ENCODE measurements around the gene CRTC1. TPM values are rescaled to one million over a fixed set of nuclear protein-coding genes. Genes with fewer than 3 reads are reported as not detected.

Gene CRTC1
- total and polyA plus RNA-seq, 2 experiments from 2014 or later, result 1.2 to 5.1 TPM

DNA sequence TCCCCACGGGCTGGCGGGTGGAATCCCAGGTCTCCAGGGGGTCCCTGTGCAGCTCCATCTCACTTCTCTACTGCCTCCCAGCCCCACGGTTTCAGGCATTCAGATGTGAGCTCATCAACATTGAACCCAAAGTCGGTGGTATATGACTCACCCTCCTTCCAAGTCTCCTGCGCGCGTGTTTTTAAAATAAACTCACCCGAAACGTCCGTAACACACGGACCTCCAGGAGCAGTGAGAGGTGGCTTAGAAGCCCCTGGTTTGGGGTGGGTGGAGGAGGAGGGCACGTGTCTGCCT lies 14.0 kb upstream of the CRTC1 start:
- Histone ChIP-seq H3K4me2 (ENCODE audit: unreplicated experiment) (no peak overlapping the region), H4K20me1 (ENCODE audit: insufficient read depth) (no peaks in the 10 kb centered on the region), H3K79me2 (ENCODE audit: insufficient read depth) (no peaks in the 10 kb centered on the region), H3K4me3 (no peak overlapping the region), H3K4me1 (ENCODE audit: insufficient read depth) (peaks cover 5% of the 10 kb centered on the region; the same call in 1 of the 2 replicates), H3K9me2 (ENCODE audit: insufficient read depth) (no peaks in the 10 kb centered on the region), H3K27me3 (replicated peaks; ENCODE audit: insufficient read depth) (no peaks in the 10 kb centered on the region), H3K27ac (no peak overlapping the region), H3K36me3 (ENCODE audit: low read depth) (no peaks in the 10 kb centered on the region), H3K9me3 (ENCODE audit: low read depth) (no peaks in the 10 kb centered on the region), H3F3A (ENCODE audit: insufficient read depth) (no peaks in the 10 kb centered on the region), H2AFZ (no peak overlapping the region), H3K9ac (no peak overlapping the region)
- TF ChIP-seq EZH2 (IDR thresholded peaks at IDR 0.05; ENCODE audit: insufficient read depth, poor library complexity, severe bottlenecking) (no peak), EZH2phosphoT487 (IDR thresholded peaks at IDR 0.05; ENCODE audit: insufficient read depth, low read depth) (no peak)
- DNase-seq, result no peak
- WGBS, 2 experiments (ENCODE audit: low coverage in 1 of 2, low lambda C conversion rate in 2 of 2, missing lambda C conversion rate in 2 of 2), result 91 to 93% methylated on average over 12 of the region's 12 CpGs
- in situ Hi-C loops (cut with MboI), result no loop called here

DNA sequence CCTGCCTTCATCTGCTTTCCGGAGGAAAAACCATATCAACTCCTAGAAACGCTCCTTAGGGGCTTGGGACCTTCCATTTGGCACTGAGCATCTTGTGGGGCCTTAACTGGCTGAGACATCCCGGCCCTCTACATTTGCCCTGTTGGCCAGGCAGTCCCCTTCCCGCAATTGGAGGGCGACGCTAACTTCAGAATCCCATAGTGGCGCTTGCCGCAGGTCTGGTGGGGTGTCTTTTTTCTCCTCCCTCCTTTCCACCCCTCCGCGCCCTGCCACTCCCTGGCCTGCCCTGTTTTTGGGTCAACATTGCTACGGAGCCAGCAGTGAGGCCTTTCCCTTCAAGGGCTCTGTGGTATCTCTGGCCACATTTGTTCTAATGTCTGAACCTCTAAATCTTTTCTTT lies 13.6 kb upstream of the CRTC1 start:
- H3K36me3 ChIP-seq (ENCODE audit: low read depth), result no peaks in the 10 kb centered on the region
- no peak overlapping the region for H3K4me2 ChIP-seq (ENCODE audit: unreplicated experiment)
- H3K27ac ChIP-seq, result no peak overlapping the region

DNA sequence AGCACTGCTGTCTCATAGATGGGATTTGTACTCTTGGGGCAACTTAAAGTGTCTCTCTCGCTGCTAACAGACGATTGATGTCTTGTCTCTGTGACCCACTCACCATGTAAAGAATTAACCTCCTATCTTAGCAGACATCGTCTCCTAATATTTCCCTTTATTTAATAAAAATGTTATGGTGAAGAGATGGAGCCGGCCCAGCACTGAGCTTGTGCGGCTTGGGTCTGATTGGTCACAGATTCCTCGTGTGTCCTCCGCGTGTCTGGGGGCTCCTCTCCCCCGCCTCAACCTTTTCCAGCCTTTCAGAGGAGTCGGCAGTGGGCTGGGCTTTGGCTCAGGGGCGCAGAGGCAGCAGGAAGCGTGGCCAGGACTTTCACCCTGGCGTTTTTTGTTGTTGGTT lies 13.2 kb upstream of the CRTC1 start:
- Histone ChIP-seq H3K9ac (no peak overlapping the region), H3K27me3 (replicated peaks; ENCODE audit: insufficient read depth) (no peaks in the 10 kb centered on the region), H2AFZ (no peak overlapping the region), H3K4me2 (ENCODE audit: unreplicated experiment) (no peak overlapping the region), H3K9me3 (ENCODE audit: low read depth) (no peaks in the 10 kb centered on the region), H3K79me2 (ENCODE audit: insufficient read depth) (no peaks in the 10 kb centered on the region), H3K36me3 (ENCODE audit: low read depth) (no peaks in the 10 kb centered on the region), H3K27ac (no peak overlapping the region), H3K4me1 (ENCODE audit: insufficient read depth) (peaks cover 5% of the 10 kb centered on the region; the same call in 1 of the 2 replicates), H4K20me1 (ENCODE audit: insufficient read depth) (no peaks in the 10 kb centered on the region), H3K4me3 (no peak overlapping the region), H3F3A (ENCODE audit: insufficient read depth) (no peaks in the 10 kb centered on the region), H3K9me2 (ENCODE audit: insufficient read depth) (no peaks in the 10 kb centered on the region)
- TF ChIP-seq EZH2phosphoT487 (IDR thresholded peaks at IDR 0.05; ENCODE audit: insufficient read depth, low read depth), result no peak
- no peak for TF ChIP-seq EZH2 (IDR thresholded peaks at IDR 0.05; ENCODE audit: insufficient read depth, poor library complexity, severe bottlenecking)
- in situ Hi-C loops (cut with MboI), result no loop called here
- 78 to 83% methylated on average over 13 of the region's 13 CpGs for WGBS, 2 experiments (ENCODE audit: low coverage in 1 of 2, low lambda C conversion rate in 2 of 2, missing lambda C conversion rate in 2 of 2)
- DNase-seq, result no peak

More for the DNA sequence above, 13.6 kb upstream of the CRTC1 start:
- H3K4me1 ChIP-seq (ENCODE audit: insufficient read depth), result peaks cover 5% of the 10 kb centered on the region; the same call in 1 of the 2 replicates
- in situ Hi-C loops (cut with MboI), result no loop called here
- H3K9ac ChIP-seq, result no peak overlapping the region
- no peak overlapping the region for H3K4me3 ChIP-seq
- no peak for DNase-seq
- no peaks in the 10 kb centered on the region for H3K9me2 ChIP-seq (ENCODE audit: insufficient read depth)
- H3K79me2 ChIP-seq (ENCODE audit: insufficient read depth), result no peaks in the 10 kb centered on the region
- H2AFZ ChIP-seq, result no peak overlapping the region
- H4K20me1 ChIP-seq (ENCODE audit: insufficient read depth), result no peaks in the 10 kb centered on the region
- WGBS, 2 experiments (ENCODE audit: low coverage in 1 of 2, low lambda C conversion rate in 2 of 2, missing lambda C conversion rate in 2 of 2), result 87 to 91% methylated on average over 11 of the region's 11 CpGs
- no peaks in the 10 kb centered on the region for H3K27me3 ChIP-seq (replicated peaks; ENCODE audit: insufficient read depth)
- no peaks in the 10 kb centered on the region for H3F3A ChIP-seq (ENCODE audit: insufficient read depth)
- TF ChIP-seq EZH2 (IDR thresholded peaks at IDR 0.05; ENCODE audit: insufficient read depth, poor library complexity, severe bottlenecking) (no peak), EZH2phosphoT487 (IDR thresholded peaks at IDR 0.05; ENCODE audit: insufficient read depth, low read depth) (no peak)
- no peaks in the 10 kb centered on the region for H3K9me3 ChIP-seq (ENCODE audit: low read depth)

DNA sequence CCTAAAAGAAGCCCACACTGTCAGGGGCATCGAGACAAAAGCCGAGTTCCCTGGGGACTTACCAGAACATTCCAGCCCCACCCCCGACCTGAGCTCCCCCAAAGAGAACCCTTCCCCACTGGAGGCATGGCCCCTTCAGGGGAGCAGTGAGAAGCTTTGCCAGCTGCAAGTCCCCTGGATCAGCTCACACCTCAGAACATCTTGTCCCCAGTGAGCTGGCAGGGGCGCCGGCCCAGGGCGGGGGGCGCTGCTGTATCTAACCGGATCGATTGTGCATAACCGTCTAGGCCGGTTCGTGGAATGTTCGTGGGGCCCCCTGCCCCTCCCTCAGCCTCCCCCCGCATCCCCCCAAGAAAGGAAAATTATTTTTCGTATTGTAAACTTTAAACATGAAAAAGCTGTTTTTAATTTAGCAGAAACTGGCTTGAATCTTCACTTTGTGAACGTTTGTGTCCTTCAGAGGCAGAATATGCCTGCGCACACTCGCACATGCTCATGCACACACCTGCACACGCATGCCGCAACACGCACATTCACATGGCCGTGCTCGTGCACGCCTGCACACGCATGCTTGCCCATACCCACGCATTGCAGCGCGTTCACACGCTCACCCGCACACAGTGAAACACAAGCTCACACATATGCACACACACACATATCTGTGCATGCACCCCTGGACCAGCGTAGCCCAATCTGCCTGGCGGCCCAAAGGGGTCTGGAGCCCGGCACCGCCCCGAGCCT lies 12.0 kb upstream of the CRTC1 start:
- Histone ChIP-seq H3K9ac (no peak overlapping the region), H2AFZ (no peak overlapping the region), H3K36me3 (ENCODE audit: low read depth) (no peaks in the 10 kb centered on the region), H3K9me2 (ENCODE audit: insufficient read depth) (no peaks in the 10 kb centered on the region), H3F3A (ENCODE audit: insufficient read depth) (no peaks in the 10 kb centered on the region), H3K79me2 (ENCODE audit: insufficient read depth) (no peaks in the 10 kb centered on the region), H3K4me3 (no peak overlapping the region), H3K4me1 (ENCODE audit: insufficient read depth) (peaks cover 5% of the 10 kb centered on the region; the same call in 1 of the 2 replicates), H3K27me3 (replicated peaks; ENCODE audit: insufficient read depth) (no peaks in the 10 kb centered on the region), H3K27ac (no peak overlapping the region), H3K9me3 (ENCODE audit: low read depth) (no peaks in the 10 kb centered on the region), H3K4me2 (ENCODE audit: unreplicated experiment) (no peak overlapping the region), H4K20me1 (ENCODE audit: insufficient read depth) (no peaks in the 10 kb centered on the region)
- TF ChIP-seq EZH2phosphoT487 (IDR thresholded peaks at IDR 0.05; ENCODE audit: insufficient read depth, low read depth) (no peak), EZH2 (IDR thresholded peaks at IDR 0.05; ENCODE audit: insufficient read depth, poor library complexity, severe bottlenecking) (no peak)
- in situ Hi-C loops (cut with MboI), result no loop called here
- no peak for DNase-seq
- 45 to 47% methylated on average over 32 to 35 of the region's 35 CpGs for WGBS, 2 experiments (ENCODE audit: low coverage in 1 of 2, low lambda C conversion rate in 2 of 2, missing lambda C conversion rate in 2 of 2)
